HepG2 (cell line): ENCODE data around the gene CAPN13. TPM values are rescaled to one million over a fixed set of nuclear protein-coding genes. Genes with fewer than 3 reads are reported as not detected.

Experiments
- ATAC-seq: fragments of 200-7000 bp; cut with Tn5 transposase; 3 replicates; pipeline ENCODE4 v1.9.1; 2020; ENCODE audit warnings: mild to moderate bottlenecking, moderate library complexity
- BruUV-seq: library from RNA; stranded (reverse); fragments of 400-500 nt; replicated peaks from 2 replicates; lab custom pipeline; 2021; lab: Mats Ljungman, UMichigan
- CTCF ChIA-PET: fragments of 300-600 bp; formaldehyde crosslinking; extraction: SDS; loops from one replicate; lab custom pipeline; 2021; ENCODE audit warnings: low total read pairs, inconsistent platforms, low intra/inter-chr PET ratio; lab: Yijun Ruan, JAX
- POLR2A ChIA-PET: fragments of 350-600 bp; sonication (Branson Sonifier 250); formaldehyde crosslinking; loops from one replicate; lab custom pipeline; 2020; ENCODE audit warnings: antibody characterized with exemption, inconsistent platforms; lab: Yijun Ruan, JAX
- DNase-seq: peaks from one replicate; pipeline ENCODE4 v3.0.0-alpha.2; 2015; ENCODE audit warnings: low spot score
- FAIRE-seq: peaks from 3 replicates; lab custom pipeline; 2011; peaks lifted over from hg19 to GRCh38; lab: Jason Lieb, UNC
- H2AFZ ChIP-seq: one replicate; pipeline ENCODE4 v1.6.1; 2011; ENCODE audit warnings: low read length, inconsistent platforms
- H3K27ac ChIP-seq: fragments of 300-600 bp; 3 replicates; pipeline ENCODE4 v1.8.0; 2011; ENCODE audit warnings: mixed run types, mild to moderate bottlenecking, mixed read lengths, low read length, inconsistent platforms; ENCODE audit not compliant: insufficient read depth; ENCODE audit errors: extremely low read length
- H3K27me3 ChIP-seq, 2 experiments: fragments of 200-600 bp in 1 of 2; 2 replicates in 1 of 2; 3 replicates in 1 of 2; pipeline versions ENCODE4 v1.6.0 to v1.8.0; 2011; ENCODE audit warnings: low read length in 2 of 2, mild to moderate bottlenecking in 2 of 2, moderate library complexity in 2 of 2, inconsistent platforms in 1 of 2; ENCODE audit not compliant: insufficient read depth in 2 of 2, control insufficient read depth in 1 of 2
- H3K36me3 ChIP-seq, 2 experiments: fragments of 200-600 bp in 1 of 2; replicated peaks in 1 of 2; 2 replicates in 1 of 2; 3 replicates in 1 of 2; pipeline versions ENCODE4 v1.5.1 to v1.8.0; 2011; ENCODE audit warnings: low read length in 2 of 2, inconsistent platforms in 1 of 2; ENCODE audit not compliant: insufficient read depth in 2 of 2, control insufficient read depth in 1 of 2
- H3K4me1 ChIP-seq: 2 replicates; pipeline ENCODE4 v1.5.1; 2012; ENCODE audit warnings: low read length, inconsistent platforms; ENCODE audit not compliant: insufficient read depth
- H3K4me2 ChIP-seq: 2 replicates; pipeline ENCODE4 v1.6.0; 2011; ENCODE audit warnings: low read depth, low read length, inconsistent platforms
- H3K4me3 ChIP-seq, 3 experiments: fragments of 200-600 bp in 1 of 3; sonication (generic), shearing (Covaris generic) in 1 of 3; replicated peaks in 1 of 3; 2 replicates each; pipeline ENCODE4 v1.5.1; 2011 to 2016; ENCODE audit warnings: low read length in 3 of 3, inconsistent platforms in 2 of 3, low read depth in 2 of 3, mild to moderate bottlenecking in 2 of 3, control low read depth in 1 of 3, mixed read lengths in 1 of 3; ENCODE audit not compliant: insufficient read depth in 1 of 3
- H3K79me2 ChIP-seq: one replicate; pipeline ENCODE4 v1.6.1; 2011; ENCODE audit warnings: low read length, inconsistent platforms; ENCODE audit not compliant: insufficient read depth
- H3K9ac ChIP-seq: 2 replicates; pipeline ENCODE4 v1.6.0; 2011; ENCODE audit warnings: mild to moderate bottlenecking, low read depth, low read length, inconsistent platforms; ENCODE audit not compliant: insufficient read depth
- H3K9me3 ChIP-seq: 2 replicates; pipeline ENCODE4 v1.5.1; 2012; ENCODE audit warnings: mild to moderate bottlenecking, low read length
- H4K20me1 ChIP-seq: 2 replicates; pipeline ENCODE4 v1.6.0; 2011; ENCODE audit warnings: inconsistent platforms, mild to moderate bottlenecking, low read length, moderate library complexity; ENCODE audit not compliant: insufficient read depth
- CBX1 ChIP-seq: IDR thresholded peaks from one replicate; pipeline ENCODE4 v1.6.1; 2016; ENCODE audit warnings: antibody characterized with exemption, low read depth
- CREB1 ChIP-seq, 2 experiments: fragments of 450-650 bp in 1 of 2; IDR thresholded peaks; 2 replicates each; pipeline ENCODE4 v1.6.1; 2016 to 2017; ENCODE audit warnings: control low read depth in 1 of 2, mild to moderate bottlenecking in 1 of 2, missing compliant biosample characterization in 1 of 2, missing genetic modification characterization in 1 of 2
- TCF12 ChIP-seq, 2 experiments: fragments of 450-650 bp in 1 of 2; sonication (generic) in 1 of 2; formaldehyde crosslinking in 1 of 2; IDR thresholded peaks; 2 replicates each; pipeline versions ENCODE4 v1.6.1 to v1.8.0; 2017 to 2022; ENCODE audit warnings: antibody characterized with exemption in 1 of 2, mild to moderate bottlenecking in 1 of 2, missing genetic modification reagents in 1 of 2, moderate library complexity in 1 of 2
- ZBTB10 ChIP-seq: sonication (generic); formaldehyde crosslinking; IDR thresholded peaks from 2 replicates; pipeline ENCODE4 v1.4.0; 2020; ENCODE audit warnings: missing genetic modification reagents, borderline replicate concordance
- ZNF230 ChIP-seq: sonication (generic); formaldehyde crosslinking; IDR thresholded peaks from 2 replicates; pipeline ENCODE4 v1.4.0; 2020; ENCODE audit warnings: mild to moderate bottlenecking, missing genetic modification reagents
- ZNF615 ChIP-seq: sonication (generic); formaldehyde crosslinking; IDR thresholded peaks from 2 replicates; pipeline ENCODE4 v1.5.0; 2020; ENCODE audit warnings: mild to moderate bottlenecking, missing genetic modification reagents, borderline replicate concordance
- WGBS: methylation state at CpG from one replicate; pipeline ENCODE4 v1.1.6; 2017; ENCODE audit warnings: low lambda C conversion rate; 5-methylcytosine and 5-hydroxymethylcytosine counted together
- in situ Hi-C: cut with HindIII; loops from 2 replicates; pipeline ENCODE4 v1.10.0; 2017; ENCODE audit warnings: low pct_unique_long_range_greater_than_20kb; ENCODE audit not compliant: extremely low pct_ligation_motif_present
- intact Hi-C: fragments of 100-400 bp; cut with micrococcal nuclease; formaldehyde crosslinking; loops from one replicate; pipeline ENCODE4 v1.10.0; 2022; ENCODE audit not compliant: unreplicated experiment
- polyA plus RNA-seq, 8 experiments: library from polyadenylated mRNA; depleted of rRNA in 3 of 8; stranded (reverse) in 7 of 8; unstranded in 1 of 8; fragments of >200 nt; fragmentation: Illumina TruSeq in 4 of 8; extraction: Trizol in 4 of 8; gene quantifications; 2 replicates each; pipeline versions ENCODE4 v1.2.1 to v1.2.3, GENCODE V29; 2011 to 2016; ENCODE audit warnings: low read depth in 4 of 8, missing spikeins in 1 of 8, mixed read lengths in 1 of 8; ENCODE audit not compliant: insufficient read depth in 1 of 8
- total RNA-seq, 5 experiments: library from RNA; depleted of rRNA; stranded (reverse); fragments of >200 nt; fragmentation: Illumina TruSeq; extraction: Trizol; gene quantifications; 2 replicates each; pipeline ENCODE4 v1.2.3, GENCODE V29; 2016; ENCODE audit warnings: low read depth in 1 of 5

CAPN13 gene
- total and polyA plus RNA-seq, 2 of the 13 experiments (the other 11 are each of a cell fraction or from before 2014, with no cell fraction given), result not detected

GRCh38 chr2:30683236-30683956, 123.8 kb downstream of the CAPN13 start (continued):
- TF ChIP-seq ZBTB10 (CRISPR knock-in tag), result no peak
- TF ChIP-seq TCF12 (IDR thresholded peaks at IDR 0.05), result no peak
- no peak for TF ChIP-seq TCF12 (CRISPR knock-in tag; IDR thresholded peaks at IDR 0.05)

- POLR2A ChIA-PET, result no interaction called here
- Histone ChIP-seq H3K27ac (no peak overlapping the region), H3K4me2 (no peak overlapping the region), H3K79me2 (no peaks in the 10 kb centered on the region), H3K4me1 (no peaks in the 10 kb centered on the region), H3K9ac (no peak overlapping the region), H3K36me3 (no peaks in the 10 kb centered on the region), H3K4me3 (no peak overlapping the region), H3K9me3 (no peaks in the 10 kb centered on the region), H3K27me3 (peaks cover 0 to 22% of the 10 kb centered on the region in 2 experiments; a peak in 4 of 5 replicates), H2AFZ (no peak overlapping the region), H4K20me1 (no peaks in the 10 kb centered on the region)
- ATAC-seq, result no peak
- 9% methylated on average over 4 of the region's 4 CpGs for WGBS
- intact Hi-C loops (no loop called here), in situ Hi-C loops (loop anchor here (10.0 kb wide), 1 partner anchor 246 kb away; no protein-coding TSS in a partner anchor)
- TF ChIP-seq CREB1 (IDR thresholded peaks at IDR 0.05) (peak; percentile 81), CREB1 (CRISPR knock-in tag; IDR thresholded peaks at IDR 0.05) (no peak), ZNF615 (CRISPR knock-in tag) (no peak), CBX1 (no peak), ZNF230 (CRISPR knock-in tag) (no peak)
- no peak for DNase-seq
- BruUV-seq, result no TSS peak
- CTCF ChIA-PET, result no interaction called here
- no peak for FAIRE-seq
Measured at GRCh38 chr2:30681022-30681421, 126.2 kb downstream of the CAPN13 start.
